GM12865 (cell line): ENCODE results near the gene GDI2.
A peak's percentile ranks its signal among the peaks of the same experiment; 100 is the strongest.

Experiments
- DNase-seq: peaks from one replicate; pipeline ENCODE4 v3.0.0; 2010; ENCODE audit warnings: low read depth
- H3K4me3 ChIP-seq: 2 replicates; pipeline ENCODE4 v1.5.1; 2011; ENCODE audit warnings: mild to moderate bottlenecking, low read depth, low read length, control low read depth
- TF ChIP-seq, protein P1 (sequence below): IDR thresholded peaks from 2 replicates; pipeline ENCODE4 v1.5.1; 2011; ENCODE audit warnings: low read length, control low read depth, low read depth, inconsistent platforms; ENCODE audit not compliant: insufficient read depth; ENCODE audit errors: missing control alignments

Gene GDI2

GRCh38 chr10:5806745-5807144 is 6.5 kb downstream of the GDI2 start:
- TF ChIP-seq, protein P1, sequence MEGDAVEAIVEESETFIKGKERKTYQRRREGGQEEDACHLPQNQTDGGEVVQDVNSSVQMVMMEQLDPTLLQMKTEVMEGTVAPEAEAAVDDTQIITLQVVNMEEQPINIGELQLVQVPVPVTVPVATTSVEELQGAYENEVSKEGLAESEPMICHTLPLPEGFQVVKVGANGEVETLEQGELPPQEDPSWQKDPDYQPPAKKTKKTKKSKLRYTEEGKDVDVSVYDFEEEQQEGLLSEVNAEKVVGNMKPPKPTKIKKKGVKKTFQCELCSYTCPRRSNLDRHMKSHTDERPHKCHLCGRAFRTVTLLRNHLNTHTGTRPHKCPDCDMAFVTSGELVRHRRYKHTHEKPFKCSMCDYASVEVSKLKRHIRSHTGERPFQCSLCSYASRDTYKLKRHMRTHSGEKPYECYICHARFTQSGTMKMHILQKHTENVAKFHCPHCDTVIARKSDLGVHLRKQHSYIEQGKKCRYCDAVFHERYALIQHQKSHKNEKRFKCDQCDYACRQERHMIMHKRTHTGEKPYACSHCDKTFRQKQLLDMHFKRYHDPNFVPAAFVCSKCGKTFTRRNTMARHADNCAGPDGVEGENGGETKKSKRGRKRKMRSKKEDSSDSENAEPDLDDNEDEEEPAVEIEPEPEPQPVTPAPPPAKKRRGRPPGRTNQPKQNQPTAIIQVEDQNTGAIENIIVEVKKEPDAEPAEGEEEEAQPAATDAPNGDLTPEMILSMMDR, result no peak
- H3K4me3 ChIP-seq, result no peak overlapping the region
- DNase-seq, result peak; percentile 21

- H3K4me3 ChIP-seq, result no peak overlapping the region
- peak; percentile 28 for DNase-seq
- TF ChIP-seq, protein P1, result no peak
These were observed 7.5 kb downstream of the GDI2 start for GRCh38 chr10:5805711-5806110.

DNA sequence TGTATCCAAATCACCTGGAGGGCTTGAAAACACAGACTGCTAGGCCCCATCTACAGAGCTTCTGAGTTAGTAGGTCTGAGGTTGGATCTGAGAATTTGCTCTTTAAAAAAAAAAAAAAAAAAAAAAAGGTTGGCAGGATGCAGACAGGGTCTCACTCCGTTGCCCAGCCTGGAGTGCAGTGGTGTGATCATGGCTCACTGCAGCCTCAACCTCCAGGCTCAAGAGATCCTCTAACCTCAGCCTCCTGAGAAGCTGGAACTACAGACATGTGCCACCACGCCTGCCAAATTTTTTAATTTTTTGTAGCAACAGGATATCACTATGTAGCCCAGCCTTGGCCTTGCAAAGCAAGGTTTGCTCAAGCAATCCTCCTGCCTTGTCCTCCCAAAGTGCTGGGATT is 8.0 kb downstream of the GDI2 start:
- no peak overlapping the region for H3K4me3 ChIP-seq
- no peak for DNase-seq
- TF ChIP-seq, protein P1, result no peak

- DNase-seq, result no peak
- TF ChIP-seq, protein P1, result no peak
- H3K4me3 ChIP-seq, result no peak overlapping the region
These were observed 8.8 kb downstream of the GDI2 start for GRCh38 chr10:5804386-5804785.

DNA sequence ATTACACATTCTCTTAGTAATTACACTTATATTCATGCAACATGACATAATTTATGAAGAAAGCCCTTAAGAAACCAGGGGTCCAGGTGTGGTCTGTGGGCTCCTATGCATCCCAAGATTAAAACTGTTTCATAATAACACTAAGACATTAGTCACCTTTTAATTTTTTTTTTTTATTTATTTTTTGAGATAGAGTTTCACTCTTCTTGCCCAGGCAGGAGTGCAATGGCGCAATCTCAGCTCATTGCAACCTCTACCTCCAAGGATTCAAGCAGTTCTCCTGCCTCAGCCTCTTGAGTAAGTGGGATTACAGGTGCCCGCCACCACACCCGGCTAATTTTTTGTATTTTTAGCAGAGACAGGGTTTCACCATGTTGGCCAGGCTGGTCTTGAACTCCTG is 12.5 kb downstream of the GDI2 start:
- DNase-seq, result no peak
- TF ChIP-seq, protein P1, result no peak
- H3K4me3 ChIP-seq, result no peak overlapping the region

- H3K4me3 ChIP-seq, result no peak overlapping the region
- TF ChIP-seq, protein P1, result no peak
- no peak for DNase-seq
These were observed 19.0 kb downstream of the GDI2 start for GRCh38 chr10:5794236-5794635.

DNA sequence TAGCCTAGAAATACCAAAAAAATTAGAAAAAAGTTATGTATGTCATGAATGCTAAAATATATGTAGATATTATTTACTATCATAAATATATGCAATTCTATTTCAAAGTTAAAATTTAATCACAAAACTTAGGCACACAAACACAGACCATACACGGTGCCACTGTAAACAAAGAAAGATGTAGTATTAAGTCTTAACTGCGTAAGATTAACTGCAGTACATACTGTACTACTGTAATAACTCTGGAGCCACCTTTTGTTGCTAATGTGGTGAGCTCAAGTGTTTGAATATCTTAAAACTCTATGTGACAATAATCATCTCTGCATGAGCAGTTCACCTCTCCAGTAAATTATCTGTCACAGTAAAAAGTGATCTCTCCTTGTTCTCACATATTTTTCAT is 23.6 kb downstream of the GDI2 start:
- no peak overlapping the region for H3K4me3 ChIP-seq
- no peak for DNase-seq
- TF ChIP-seq, protein P1, result no peak
